Activated B cell treated with CpG ODN at 0.5 μM for 24 hours (primary cell): ENCODE data around the gene RAPSN. TPM values are rescaled to one million over a fixed set of nuclear protein-coding genes. Genes with fewer than 3 reads are reported as not detected.

Experiments used
- ATAC-seq: fragments of 200-7000 bp; cut with Tn5 transposase; one replicate; pipeline ENCODE4 v1.10.0; 2021; ENCODE audit warnings: low read depth, mild to moderate bottlenecking, moderate library complexity
- CTCF ChIA-PET: fragments of 350-600 bp; sonication (Branson Sonifier 250); formaldehyde crosslinking; loops from one replicate; lab custom pipeline; 2021; ENCODE audit warnings: antibody characterized with exemption; lab: Charles Lee
- POLR2A ChIA-PET: fragments of 350-600 bp; sonication (Branson Sonifier 250); formaldehyde crosslinking; loops from one replicate; lab custom pipeline; 2021; ENCODE audit warnings: antibody characterized with exemption; lab: Charles Lee
- DNase-seq: peaks from one replicate; pipeline ENCODE4 v3.0.0; 2022
- H3K27ac Mint-ChIP-seq: one replicate; pipeline ENCODE4 v1.8.0; 2020; ENCODE audit warnings: mixed read lengths
- H3K27me3 Mint-ChIP-seq: one replicate; pipeline ENCODE4 v1.8.0; 2021; ENCODE audit warnings: mixed read lengths
- H3K36me3 Mint-ChIP-seq: one replicate; pipeline ENCODE4 v1.8.0; 2021; ENCODE audit warnings: low read depth, mixed read lengths
- H3K4me1 Mint-ChIP-seq: one replicate; pipeline ENCODE4 v1.8.0; 2021; ENCODE audit warnings: mixed read lengths
- H3K4me3 Mint-ChIP-seq: one replicate; pipeline ENCODE4 v1.8.0; 2020; ENCODE audit warnings: mild to moderate bottlenecking, mixed read lengths
- H3K9me3 Mint-ChIP-seq: one replicate; pipeline ENCODE4 v1.8.0; 2020; ENCODE audit warnings: mixed read lengths
- intact Hi-C: fragments of 100-400 bp; cut with micrococcal nuclease; formaldehyde crosslinking; loops from one replicate; pipeline ENCODE4 v1.15.1; 2024
- total RNA-seq: library from RNA; stranded (reverse); gene quantifications from 2 replicates; pipeline ENCODE4 v1.2.3, GENCODE V29; 2022
- TF ChIP-seq, protein P1 (sequence below): fragments of 200-600 bp; IDR thresholded peaks from one replicate; pipeline ENCODE4 v1.8.0; 2022; ENCODE audit warnings: antibody characterized with exemption, mild to moderate bottlenecking

Gene RAPSN
- total RNA-seq, 1 donor from 2014 or later, result 3.5 TPM

DNA sequence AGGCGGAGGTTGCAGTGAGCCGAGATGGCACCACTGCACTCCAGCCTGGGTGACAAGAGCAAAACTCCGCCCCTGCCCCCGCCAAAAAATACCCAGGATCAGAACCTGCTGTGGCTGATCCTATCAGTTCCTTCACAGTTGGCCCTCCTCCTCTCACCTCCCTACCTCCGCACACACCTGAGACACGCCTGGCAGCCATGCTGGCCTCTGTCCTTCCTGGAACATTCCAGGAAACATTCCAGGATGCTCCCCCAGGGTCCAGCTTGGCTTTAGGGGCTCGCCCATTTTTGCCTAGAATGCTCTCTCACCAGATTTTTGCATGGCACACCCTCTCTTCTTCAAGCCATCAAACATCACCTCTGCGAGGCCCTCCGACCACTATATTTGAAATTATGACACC is 2.1 kb downstream of the RAPSN start:
- ATAC-seq (no peak), DNase-seq (no peak)
- intact Hi-C loops, result no loop called here
- no peaks in the 10 kb centered on the region for H3K9me3 Mint-ChIP-seq
- no peak overlapping the region for H3K27ac Mint-ChIP-seq
- H3K4me1 Mint-ChIP-seq, result no peaks in the 10 kb centered on the region
- ChIA-PET CTCF (no interaction called here), POLR2A (no interaction called here)
- H3K4me3 Mint-ChIP-seq, result no peak overlapping the region
- no peaks in the 10 kb centered on the region for H3K36me3 Mint-ChIP-seq
- TF ChIP-seq, protein P1, sequence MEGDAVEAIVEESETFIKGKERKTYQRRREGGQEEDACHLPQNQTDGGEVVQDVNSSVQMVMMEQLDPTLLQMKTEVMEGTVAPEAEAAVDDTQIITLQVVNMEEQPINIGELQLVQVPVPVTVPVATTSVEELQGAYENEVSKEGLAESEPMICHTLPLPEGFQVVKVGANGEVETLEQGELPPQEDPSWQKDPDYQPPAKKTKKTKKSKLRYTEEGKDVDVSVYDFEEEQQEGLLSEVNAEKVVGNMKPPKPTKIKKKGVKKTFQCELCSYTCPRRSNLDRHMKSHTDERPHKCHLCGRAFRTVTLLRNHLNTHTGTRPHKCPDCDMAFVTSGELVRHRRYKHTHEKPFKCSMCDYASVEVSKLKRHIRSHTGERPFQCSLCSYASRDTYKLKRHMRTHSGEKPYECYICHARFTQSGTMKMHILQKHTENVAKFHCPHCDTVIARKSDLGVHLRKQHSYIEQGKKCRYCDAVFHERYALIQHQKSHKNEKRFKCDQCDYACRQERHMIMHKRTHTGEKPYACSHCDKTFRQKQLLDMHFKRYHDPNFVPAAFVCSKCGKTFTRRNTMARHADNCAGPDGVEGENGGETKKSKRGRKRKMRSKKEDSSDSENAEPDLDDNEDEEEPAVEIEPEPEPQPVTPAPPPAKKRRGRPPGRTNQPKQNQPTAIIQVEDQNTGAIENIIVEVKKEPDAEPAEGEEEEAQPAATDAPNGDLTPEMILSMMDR, result no peak
- no peaks in the 10 kb centered on the region for H3K27me3 Mint-ChIP-seq

DNA sequence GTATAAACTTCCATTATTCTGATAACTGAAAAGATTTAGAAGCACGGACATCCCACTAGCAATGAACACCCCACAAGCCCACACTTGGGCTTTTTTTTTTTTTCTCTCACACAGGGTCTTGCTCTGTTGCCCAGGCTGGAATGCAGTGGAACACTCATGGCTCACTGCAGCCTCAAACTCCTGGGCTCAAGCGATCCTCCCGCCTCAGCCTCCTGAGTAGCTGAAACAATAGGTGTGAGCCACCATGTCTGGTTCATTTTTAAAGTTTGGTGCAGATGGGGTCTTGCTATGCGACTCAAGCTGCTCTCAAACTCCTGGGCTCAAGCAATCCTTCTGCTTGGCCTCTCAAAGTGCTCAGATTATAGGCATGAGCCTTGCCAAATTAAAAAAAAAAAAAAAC is 3.1 kb downstream of the RAPSN start:
- TF ChIP-seq, protein P1, result no peak
- H3K9me3 Mint-ChIP-seq, result no peaks in the 10 kb centered on the region
- ChIA-PET CTCF (interaction anchor here (0.6 kb wide), 1 partner anchor 727 kb away, joined by 4 read pairs; no protein-coding TSS in a partner anchor), POLR2A (no interaction called here)
- H3K4me1 Mint-ChIP-seq, result no peaks in the 10 kb centered on the region
- DNase-seq (no peak), ATAC-seq (no peak)
- intact Hi-C loops, result no loop called here
- H3K27me3 Mint-ChIP-seq, result no peaks in the 10 kb centered on the region
- no peak overlapping the region for H3K27ac Mint-ChIP-seq
- no peaks in the 10 kb centered on the region for H3K36me3 Mint-ChIP-seq
- no peak overlapping the region for H3K4me3 Mint-ChIP-seq

DNA sequence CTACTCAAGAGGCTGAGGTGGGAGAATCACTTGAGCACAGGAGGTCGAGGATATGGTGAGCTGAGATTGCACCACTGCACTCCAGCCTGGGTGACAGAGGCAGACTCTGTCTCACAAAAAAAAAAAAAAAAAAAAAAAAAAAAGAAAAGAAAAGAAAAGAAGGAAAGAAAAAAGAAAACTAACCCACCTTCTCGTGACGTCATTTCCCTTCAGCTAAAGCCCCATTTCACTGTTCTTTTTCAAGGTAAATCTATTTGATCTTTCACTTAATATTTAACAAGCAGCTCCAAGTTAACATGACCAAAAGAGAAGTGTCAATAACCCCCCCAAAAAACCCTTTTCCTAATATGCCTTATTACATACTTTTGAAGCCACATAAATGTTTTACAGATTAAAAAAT is 5.1 kb downstream of the RAPSN start:
- no peaks in the 10 kb centered on the region for H3K9me3 Mint-ChIP-seq
- H3K27ac Mint-ChIP-seq, result no peak overlapping the region
- H3K4me1 Mint-ChIP-seq, result no peaks in the 10 kb centered on the region
- H3K4me3 Mint-ChIP-seq, result no peak overlapping the region
- ATAC-seq, result no peak
- TF ChIP-seq, protein P1, result no peak
- H3K27me3 Mint-ChIP-seq, result no peaks in the 10 kb centered on the region
- CTCF ChIA-PET, result no interaction called here
- POLR2A ChIA-PET, result no interaction called here
- no peak for DNase-seq
- intact Hi-C loops, result no loop called here
- H3K36me3 Mint-ChIP-seq, result no peaks in the 10 kb centered on the region

DNA sequence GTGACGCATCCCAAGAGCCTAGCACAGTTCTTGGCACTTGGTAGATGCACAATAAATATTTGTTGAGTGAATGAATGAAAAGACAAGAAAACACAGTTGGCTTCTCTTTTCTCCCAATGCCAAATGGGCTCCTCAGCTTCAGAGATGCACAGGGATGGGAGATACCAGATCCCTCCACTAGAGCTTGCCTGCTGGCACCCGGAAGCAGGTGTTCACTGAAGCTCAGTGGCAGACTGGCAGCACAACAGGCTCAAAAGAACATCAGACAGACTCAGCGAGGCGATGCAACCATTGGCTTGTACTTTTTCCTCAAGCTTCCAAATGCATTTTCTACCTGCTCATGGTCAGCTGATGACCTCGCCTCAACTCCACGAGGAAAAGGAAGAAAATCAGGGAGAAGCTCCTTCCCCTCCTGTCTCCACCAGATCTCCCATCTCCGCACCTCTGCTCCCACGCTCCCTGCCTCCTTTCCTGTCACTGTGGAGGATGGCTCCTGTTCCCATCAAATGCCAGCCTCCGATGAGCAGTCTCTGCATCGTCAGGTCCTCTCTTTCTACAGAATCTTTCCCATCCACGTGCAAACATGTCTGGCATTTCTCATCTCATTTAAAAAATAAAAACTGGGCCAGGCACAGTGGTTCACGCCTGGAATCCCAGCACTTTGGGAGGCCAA is 5.8 kb downstream of the RAPSN start:
- POLR2A ChIA-PET, result no interaction called here

DNA sequence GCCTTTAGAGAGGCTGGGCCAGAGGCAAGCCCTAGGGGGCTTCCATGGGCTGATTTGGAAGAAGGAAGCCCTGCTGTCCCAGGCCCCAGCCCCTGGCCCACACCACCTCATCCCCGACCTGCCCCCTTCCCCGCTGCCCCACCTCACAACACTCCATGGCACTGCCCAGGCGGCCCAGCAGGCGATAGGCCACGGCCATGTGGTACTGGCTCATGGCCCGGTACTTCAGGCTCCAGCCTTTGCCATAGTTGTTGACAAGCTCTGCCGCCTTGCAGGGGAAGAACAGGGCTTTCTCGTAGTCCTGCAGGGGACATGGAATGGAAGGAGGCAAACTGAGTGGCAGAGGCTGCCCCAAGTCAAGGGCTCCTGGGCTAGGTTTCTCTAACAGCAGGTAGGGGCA is 6.4 kb downstream of the RAPSN start:
- H3K4me3 Mint-ChIP-seq, result no peak overlapping the region
- H3K27ac Mint-ChIP-seq, result no peak overlapping the region
- H3K27me3 Mint-ChIP-seq, result no peaks in the 10 kb centered on the region
- ChIA-PET CTCF (no interaction called here), POLR2A (no interaction called here)
- no peaks in the 10 kb centered on the region for H3K4me1 Mint-ChIP-seq
- H3K9me3 Mint-ChIP-seq, result no peaks in the 10 kb centered on the region
- no peak for DNase-seq
- no peak for ATAC-seq
- TF ChIP-seq, protein P1, result no peak
- no peaks in the 10 kb centered on the region for H3K36me3 Mint-ChIP-seq
- intact Hi-C loops, result no loop called here

More for the DNA sequence above, 5.8 kb downstream of the RAPSN start:
- ATAC-seq, result no peak
- intact Hi-C loops, result no loop called here
- Mint-ChIP-seq H3K9me3 (no peaks in the 10 kb centered on the region), H3K27ac (no peak overlapping the region), H3K36me3 (no peaks in the 10 kb centered on the region), H3K27me3 (no peaks in the 10 kb centered on the region), H3K4me1 (no peaks in the 10 kb centered on the region), H3K4me3 (no peak overlapping the region)
- DNase-seq, result no peak
- CTCF ChIA-PET, result no interaction called here
- TF ChIP-seq, protein P1, result no peak
